GM21529 (cell line): Measurements from ENCODE around the gene POLA1.

Source experiments
- ATAC-seq: cut with Tn5 transposase; IDR thresholded peaks from one replicate; pipeline ENCODE4 v1.9.1; 2021; ENCODE audit not compliant: unreplicated experiment

POLA1 gene

DNA sequence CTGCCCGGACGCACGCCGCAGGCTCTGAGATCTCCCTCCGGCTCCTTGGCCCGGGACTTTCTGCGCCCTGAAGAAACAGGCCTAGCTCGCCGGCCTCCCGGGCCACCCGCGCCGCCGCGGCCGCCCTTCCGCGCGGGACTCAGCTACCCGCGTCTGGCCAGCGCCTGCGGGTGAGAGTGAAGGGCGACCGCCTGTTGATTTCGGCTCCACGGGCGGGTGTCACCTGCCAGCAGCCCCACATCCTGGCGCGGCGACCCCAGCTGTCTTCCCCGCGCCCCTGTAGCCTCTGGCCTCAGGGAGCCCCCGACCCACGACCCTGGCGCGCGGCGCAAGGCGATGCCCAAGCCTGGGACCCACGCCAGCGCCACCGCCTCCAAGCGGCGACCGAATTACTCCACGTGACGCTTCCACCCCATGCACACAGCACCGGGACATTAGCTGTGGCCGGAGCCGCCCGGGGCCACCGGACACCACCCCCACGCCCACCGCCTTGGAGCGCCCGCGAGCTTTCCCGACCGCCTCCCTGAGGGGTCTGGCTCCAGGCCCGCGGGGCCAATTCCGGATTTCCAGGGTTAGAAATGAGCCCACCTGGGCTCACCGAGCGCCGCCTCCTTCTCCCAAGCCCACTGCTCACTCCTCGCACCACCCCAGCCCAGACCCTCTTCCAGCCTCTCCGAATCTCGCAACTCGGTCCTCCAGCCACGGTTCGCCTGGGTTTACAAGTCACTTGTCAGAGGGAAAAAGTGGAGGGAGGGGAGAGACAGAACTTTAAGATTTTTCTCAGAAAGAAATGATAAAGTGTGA lies 311.9 kb downstream of the POLA1 start:
- no peak for ATAC-seq

DNA sequence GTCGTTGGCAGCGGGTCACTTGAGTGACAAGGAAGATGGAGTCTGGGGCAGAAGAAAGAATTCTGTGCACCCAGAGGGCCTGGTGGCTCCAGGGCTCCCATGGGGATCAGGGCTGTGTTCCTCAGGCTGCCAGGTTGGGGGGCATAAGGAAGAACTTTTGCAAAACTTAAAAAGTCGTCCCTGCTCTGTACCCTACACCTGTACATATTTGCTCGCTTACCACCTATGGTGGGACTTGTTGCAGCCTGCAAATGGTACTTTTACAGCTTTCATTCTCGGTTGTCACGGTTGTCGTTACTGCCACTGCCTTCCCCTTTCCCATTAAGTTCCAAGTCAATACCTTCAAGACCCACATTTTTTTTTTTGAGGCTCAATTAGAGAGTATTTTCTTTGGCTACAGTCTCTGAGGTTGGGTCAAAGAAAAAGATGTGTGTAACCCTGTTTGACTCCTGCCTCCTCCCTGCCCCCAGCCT lies 312.9 kb downstream of the POLA1 start:
- ATAC-seq = no peak

DNA sequence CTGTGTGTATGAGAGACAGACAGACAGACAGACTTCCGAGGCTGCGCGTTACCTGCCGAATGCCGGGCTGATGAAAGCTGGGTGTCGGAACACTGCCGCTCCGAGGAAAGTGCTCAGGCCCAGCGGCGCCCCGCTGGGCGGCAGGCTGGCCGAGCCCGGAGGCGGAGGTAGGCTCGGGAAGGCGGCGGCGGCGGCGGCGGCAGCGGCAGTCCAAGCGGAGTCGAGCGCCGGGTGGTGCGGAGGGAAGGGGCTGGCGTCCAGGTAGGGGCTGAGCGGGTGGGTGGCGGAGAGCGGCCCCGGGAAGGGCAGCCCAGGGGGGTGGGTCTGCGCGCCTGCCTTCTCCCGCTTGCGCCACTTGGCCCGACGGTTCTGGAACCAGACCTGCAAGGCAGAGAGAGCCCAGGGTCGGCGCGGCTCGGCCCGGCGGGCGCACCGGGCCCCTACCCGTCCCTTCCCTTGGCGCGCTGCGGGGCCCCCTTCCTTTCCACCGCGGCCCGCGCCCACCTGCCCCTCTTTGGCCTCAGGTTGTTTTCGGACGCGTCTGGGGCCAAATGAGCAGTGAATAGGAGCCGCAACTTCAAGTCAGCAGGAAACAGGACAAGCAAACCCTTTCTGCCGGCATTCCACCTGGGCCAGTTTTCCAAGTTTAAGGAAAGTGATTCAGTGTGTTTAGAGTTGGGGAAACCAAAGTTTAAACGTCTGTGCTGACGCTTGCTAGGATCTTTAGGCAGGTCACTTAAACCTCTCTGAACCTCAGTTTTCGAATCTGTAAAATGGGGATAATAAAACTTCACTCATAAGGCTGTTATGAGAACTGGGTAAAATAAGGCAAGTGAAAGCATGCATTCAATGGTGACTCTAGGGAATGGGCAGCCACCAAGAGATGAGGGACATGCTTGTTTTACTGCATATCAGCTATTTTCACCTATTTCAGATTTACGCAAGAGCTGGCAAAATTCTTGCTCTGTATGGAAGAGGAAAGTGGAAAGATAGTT lies 313.6 kb downstream of the POLA1 start:
- no peak for ATAC-seq

DNA sequence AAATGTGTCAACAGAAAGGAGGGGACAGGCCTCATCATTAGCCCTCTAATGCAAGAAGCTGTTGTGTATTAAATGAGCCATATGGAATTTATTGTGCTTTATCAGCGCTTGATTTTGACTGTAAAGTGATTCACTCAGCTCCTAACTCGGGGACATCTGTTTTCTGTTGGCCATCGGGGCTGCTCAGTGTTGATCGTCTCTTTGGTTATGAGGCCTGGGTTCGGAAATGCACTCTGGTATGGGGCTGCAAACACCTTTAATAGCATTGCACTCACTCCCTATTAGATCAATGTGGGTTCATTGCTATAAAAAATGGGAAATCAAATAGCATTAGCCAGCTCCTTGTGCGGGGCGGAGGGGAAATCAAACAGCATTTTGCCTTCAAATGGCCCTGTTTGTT lies 315.7 kb downstream of the POLA1 start:
- no peak for ATAC-seq

- no peak for ATAC-seq
Observed at GRCh38 chrX:25010784-25011588, 317.3 kb downstream of the POLA1 start.

DNA sequence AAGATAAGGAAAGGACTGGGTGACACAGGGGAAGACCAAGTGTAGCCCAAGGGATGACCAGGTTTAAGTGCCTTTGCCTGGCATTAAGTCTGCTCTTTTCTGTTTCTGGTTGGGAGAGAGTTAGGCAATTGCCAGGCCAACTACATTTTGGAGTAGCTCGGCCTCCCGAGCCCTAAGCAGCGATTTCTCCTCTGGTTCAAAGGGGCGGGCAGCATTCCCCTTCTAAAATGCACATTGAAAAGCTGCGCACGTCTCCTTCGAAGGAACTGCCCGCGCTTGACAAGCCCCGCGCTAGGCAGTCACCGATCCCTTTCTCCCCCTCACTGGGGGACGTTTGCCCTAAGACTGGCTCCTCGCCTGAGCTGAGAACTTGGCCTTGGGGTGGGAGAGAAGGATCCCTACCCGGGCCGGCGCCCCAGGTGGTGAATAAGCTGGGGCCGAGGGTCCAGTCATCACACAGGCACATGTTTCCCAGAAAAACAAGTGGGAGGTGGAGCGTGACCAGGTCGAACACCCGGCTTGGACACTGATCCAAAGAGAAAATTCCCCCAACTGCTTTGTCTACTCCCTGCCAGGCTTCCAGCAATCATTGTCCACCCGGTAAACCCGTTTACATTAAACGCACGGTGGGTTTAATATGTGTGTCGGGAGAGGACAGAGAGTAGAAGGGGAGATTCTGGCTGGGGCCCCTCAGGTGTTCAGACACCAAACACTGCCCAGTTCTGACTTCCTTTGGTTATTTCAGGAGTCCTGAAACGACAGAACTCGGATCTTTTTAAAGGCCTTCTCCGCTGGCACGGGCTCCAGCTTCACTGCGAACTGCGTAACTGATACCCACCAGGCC lies 318.1 kb downstream of the POLA1 start:
- no peak for ATAC-seq

- ATAC-seq = no peak
Observed at GRCh38 chrX:25012433-25012735, 318.7 kb downstream of the POLA1 start.

GRCh38 chrX:25012793-25013631 lies 319.3 kb downstream of the POLA1 start:
- peak; percentile 30 for ATAC-seq

GRCh38 chrX:25013632-25014365 lies 320.1 kb downstream of the POLA1 start:
- peak; percentile 44 for ATAC-seq

DNA sequence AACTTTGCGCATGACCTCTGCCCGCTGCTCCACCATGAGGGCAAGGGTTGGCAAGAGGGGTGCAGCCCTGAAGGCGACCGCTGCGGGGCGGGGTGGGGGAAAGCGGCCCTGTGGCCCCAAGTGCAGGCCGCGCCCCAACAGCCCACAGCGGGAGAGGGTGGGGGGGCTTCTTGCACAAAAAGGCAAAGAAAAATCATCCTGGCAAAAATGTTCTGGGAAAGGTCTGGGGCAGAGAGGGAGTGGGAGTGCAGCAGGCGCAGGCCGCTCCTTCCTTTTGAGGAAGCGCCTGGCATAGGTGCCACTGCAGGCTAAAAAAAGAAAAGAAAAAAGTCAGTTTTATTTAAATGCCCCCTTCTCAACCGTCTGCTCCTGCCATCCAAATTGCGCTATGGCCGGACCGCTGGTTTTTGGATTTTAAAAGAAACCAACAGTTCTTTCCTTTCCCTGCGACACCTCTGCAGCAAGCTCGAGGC lies 320.7 kb downstream of the POLA1 start:
- ATAC-seq = no peak

- ATAC-seq = no peak
Observed at GRCh38 chrX:25015486-25016360, 322.0 kb downstream of the POLA1 start, which contains the start of gene ARX. Gene ARX (minus strand): TSS chrX:25015965. CDS start chrX:25015737, 228 bp downstream.

DNA sequence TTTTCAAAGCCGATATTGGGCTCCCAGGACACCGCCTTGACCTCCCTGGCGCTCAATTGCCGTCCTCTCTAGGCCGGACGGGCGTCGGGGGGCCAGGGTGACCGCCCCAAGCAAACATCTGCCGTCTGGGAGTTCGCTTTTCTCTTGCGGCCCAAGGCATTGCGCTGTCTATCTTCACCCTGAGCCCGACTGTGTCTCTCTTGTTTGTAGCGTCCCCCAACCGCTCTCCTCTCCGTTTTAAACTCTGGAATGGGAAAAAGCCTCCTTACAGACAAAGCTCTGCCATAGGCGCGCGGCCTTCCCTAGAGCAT lies 322.6 kb downstream of the POLA1 start:
- no peak for ATAC-seq

GRCh38 chrX:25016938-25017598 lies 323.4 kb downstream of the POLA1 start:
- ATAC-seq = no peak

DNA sequence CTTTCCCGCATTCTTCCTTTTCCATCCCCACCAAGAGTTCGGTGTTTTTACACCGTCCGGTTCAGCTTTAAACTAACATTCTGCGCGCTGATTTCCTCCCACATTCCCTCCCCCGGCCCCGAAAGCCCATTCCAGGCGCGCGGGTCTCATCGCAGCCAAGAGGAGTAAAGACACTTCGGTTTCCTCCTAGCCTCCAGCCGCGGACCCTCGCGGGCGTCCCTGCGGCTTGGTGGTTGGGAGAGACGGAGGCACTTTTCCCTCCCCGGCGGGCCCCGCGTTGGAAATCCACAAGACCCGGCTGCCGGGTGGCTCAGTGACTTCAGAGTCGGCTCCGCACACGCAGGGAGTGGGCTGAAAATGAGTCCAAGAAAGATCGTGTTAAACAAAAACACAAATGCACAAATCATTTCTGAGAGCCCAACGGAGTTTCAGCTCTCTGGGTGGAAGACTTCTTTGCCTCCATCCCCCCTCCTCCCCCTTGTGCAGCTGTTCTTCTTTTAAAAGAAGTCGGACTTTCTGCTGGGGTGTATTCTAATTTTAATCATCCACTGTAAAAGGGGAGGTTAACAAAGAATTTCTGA lies 324.0 kb downstream of the POLA1 start:
- no peak for ATAC-seq

DNA sequence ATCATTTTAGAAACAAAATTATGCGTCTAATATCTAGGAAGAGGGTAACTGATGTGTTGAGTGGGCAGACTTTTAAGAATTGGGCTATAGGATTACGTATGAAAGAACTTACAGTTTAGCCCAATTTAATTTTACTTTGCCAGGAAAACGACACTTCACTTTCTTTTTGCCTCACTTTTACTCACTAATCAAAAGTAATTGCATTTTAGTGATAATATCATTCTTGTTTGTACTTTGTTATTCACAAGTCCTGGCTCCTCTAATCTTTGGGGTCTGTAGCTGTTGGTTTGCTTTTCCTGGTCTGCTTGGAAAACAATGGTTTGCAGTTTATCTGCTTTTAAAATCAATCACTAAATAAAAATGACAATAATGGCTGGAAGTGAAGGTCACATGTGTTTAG lies 325.0 kb downstream of the POLA1 start:
- no peak for ATAC-seq

- ATAC-seq = no peak
Observed at GRCh38 chrX:25019707-25020390, 326.1 kb downstream of the POLA1 start.
